Astrocyte (in vitro differentiated cells and primary cell): ENCODE measurements around the gene CFAP97D2. TPM values are rescaled to one million over a fixed set of nuclear protein-coding genes. Genes with fewer than 3 reads are reported as not detected.

Experiments
- DNase-seq: peaks from one replicate; pipeline ENCODE4 v3.0.0-alpha.2; 2010; ENCODE audit warnings: low read depth
- FAIRE-seq: peaks from 2 replicates; lab custom pipeline; 2011; peaks lifted over from hg19 to GRCh38; lab: Jason Lieb, UNC
- H2AFZ ChIP-seq: 2 replicates; pipeline ENCODE4 v1.6.0; 2012; ENCODE audit warnings: low read depth, low read length, inconsistent platforms
- H3K27ac ChIP-seq: 2 replicates; pipeline ENCODE4 v1.5.1; 2011; ENCODE audit warnings: low read depth, low read length, inconsistent platforms
- H3K27me3 ChIP-seq: 2 replicates; pipeline ENCODE4 v1.6.0; 2011; ENCODE audit warnings: low read length, inconsistent platforms; ENCODE audit not compliant: insufficient read depth
- H3K36me3 ChIP-seq: 2 replicates; pipeline ENCODE4 v1.5.1; 2011; ENCODE audit warnings: low read length, inconsistent platforms; ENCODE audit not compliant: insufficient read depth
- H3K4me1 ChIP-seq: 2 replicates; pipeline ENCODE4 v1.5.1; 2011; ENCODE audit warnings: low read length, inconsistent platforms; ENCODE audit not compliant: insufficient read depth
- H3K4me2 ChIP-seq: 2 replicates; pipeline ENCODE4 v1.6.0; 2012; ENCODE audit warnings: low read length, inconsistent platforms
- H3K4me3 ChIP-seq: 2 replicates; pipeline ENCODE4 v1.5.1; 2011; ENCODE audit warnings: low read depth, mild to moderate bottlenecking, low read length, inconsistent platforms; ENCODE audit not compliant: insufficient read depth
- H3K79me2 ChIP-seq: 2 replicates; pipeline ENCODE4 v1.6.0; 2012; ENCODE audit warnings: mild to moderate bottlenecking, low read length, inconsistent platforms; ENCODE audit not compliant: insufficient read depth
- H3K9ac ChIP-seq: 2 replicates; pipeline ENCODE4 v1.6.0; 2012; ENCODE audit warnings: mild to moderate bottlenecking, low read length, inconsistent platforms
- H3K9me3 ChIP-seq: 2 replicates; pipeline ENCODE4 v1.5.1; 2012; ENCODE audit warnings: low read depth, mild to moderate bottlenecking, low read length, inconsistent platforms; ENCODE audit not compliant: insufficient read depth
- H4K20me1 ChIP-seq: 2 replicates; pipeline ENCODE4 v1.6.0; 2012; ENCODE audit warnings: low read length, inconsistent platforms; ENCODE audit not compliant: insufficient read depth
- H3K27ac Mint-ChIP-seq: one replicate; pipeline ENCODE4 v1.8.0; 2021; ENCODE audit warnings: mild to moderate bottlenecking, mixed read lengths; ENCODE audit not compliant: unreplicated experiment
- H3K27me3 Mint-ChIP-seq: one replicate; pipeline ENCODE4 v1.8.0; 2021; ENCODE audit warnings: low read depth, mixed read lengths; ENCODE audit not compliant: unreplicated experiment
- H3K36me3 Mint-ChIP-seq: one replicate; pipeline ENCODE4 v1.8.0; 2021; ENCODE audit warnings: low read depth, mixed read lengths; ENCODE audit not compliant: unreplicated experiment
- H3K4me1 Mint-ChIP-seq: one replicate; pipeline ENCODE4 v1.8.0; 2021; ENCODE audit warnings: low read depth, mixed read lengths; ENCODE audit not compliant: unreplicated experiment
- H3K4me3 Mint-ChIP-seq: one replicate; pipeline ENCODE4 v1.8.0; 2021; ENCODE audit warnings: mild to moderate bottlenecking, moderate library complexity, mixed read lengths; ENCODE audit not compliant: unreplicated experiment
- H3K9me3 Mint-ChIP-seq: one replicate; pipeline ENCODE4 v1.8.0; 2021; ENCODE audit warnings: mild to moderate bottlenecking, mixed read lengths; ENCODE audit not compliant: unreplicated experiment
- CTCF ChIP-seq: IDR thresholded peaks from 2 replicates; pipeline ENCODE4 v1.5.1; 2011; ENCODE audit warnings: low read depth, mild to moderate bottlenecking, inconsistent platforms, low read length, moderate library complexity; ENCODE audit not compliant: insufficient read depth
- EZH2 ChIP-seq: IDR thresholded peaks from 2 replicates; pipeline ENCODE4 v1.6.1; 2012; ENCODE audit warnings: mild to moderate bottlenecking, low read length, inconsistent platforms; ENCODE audit not compliant: insufficient read depth
- total RNA-seq: library from RNA; stranded (reverse); gene quantifications from 2 replicates; pipeline ENCODE4 v1.2.1, GENCODE V29; 2021

Gene CFAP97D2
- total RNA-seq, 1 donor from 2014 or later: not detected

- Histone ChIP-seq H3K36me3 (no peaks in the 10 kb centered on the region), H3K27ac (no peak overlapping the region), H3K27me3 (peaks cover 8% of the 10 kb centered on the region), H3K4me2 (no peak overlapping the region), H3K4me3 (no peak overlapping the region), H3K9ac (no peak overlapping the region), H3K4me1 (no peaks in the 10 kb centered on the region), H2AFZ (no peak overlapping the region), H3K9me3 (peaks cover 8% of the 10 kb centered on the region), H4K20me1 (no peaks in the 10 kb centered on the region), H3K79me2 (no peaks in the 10 kb centered on the region)
- Mint-ChIP-seq H3K9me3 (peaks cover 12% of the 10 kb centered on the region), H3K4me3 (no peak overlapping the region), H3K27me3 (peaks cover 28% of the 10 kb centered on the region), H3K27ac (no peak overlapping the region), H3K4me1 (peaks cover 5% of the 10 kb centered on the region), H3K36me3 (peaks cover 1% of the 10 kb centered on the region)
- TF ChIP-seq EZH2 (no peak), CTCF (no peak)
- FAIRE-seq (no peak), DNase-seq (no peak)
Observed at GRCh38 chr13:114177245-114178010, 1.6 kb upstream of the CFAP97D2 start.

GRCh38 chr13:114185182-114185971 lies 6.3 kb downstream of the CFAP97D2 start:
- H3K9me3 Mint-ChIP-seq: peaks cover 3% of the 10 kb centered on the region
- peaks cover 15% of the 10 kb centered on the region for H3K9me3 ChIP-seq
- peaks cover 2% of the 10 kb centered on the region for H3K4me1 Mint-ChIP-seq
- no peaks in the 10 kb centered on the region for H3K27me3 ChIP-seq
- H3K27me3 Mint-ChIP-seq: peaks cover 20% of the 10 kb centered on the region
- H3K4me3 Mint-ChIP-seq: no peak overlapping the region
- TF ChIP-seq EZH2 (no peak), CTCF (no peak)
- H2AFZ ChIP-seq: no peak overlapping the region
- H3K4me2 ChIP-seq: no peak overlapping the region
- H3K4me3 ChIP-seq: no peak overlapping the region
- H3K9ac ChIP-seq: no peak overlapping the region
- no peaks in the 10 kb centered on the region for H3K36me3 ChIP-seq
- no peak for DNase-seq
- H3K36me3 Mint-ChIP-seq: no peaks in the 10 kb centered on the region
- no peaks in the 10 kb centered on the region for H4K20me1 ChIP-seq
- no peak overlapping the region for H3K27ac Mint-ChIP-seq
- no peak overlapping the region for H3K27ac ChIP-seq
- FAIRE-seq: no peak
- no peaks in the 10 kb centered on the region for H3K79me2 ChIP-seq
- no peaks in the 10 kb centered on the region for H3K4me1 ChIP-seq
